ENCODE results near the gene GPRIN1. TPM values are rescaled to one million over a fixed set of nuclear protein-coding genes. Genes with fewer than 3 reads are reported as not detected.
"Not testable (repeated sequence)": the region's sequence is repeated elsewhere in the genome, so short reads cannot be mapped to it uniquely, and the experiment has no call there.

Gene GPRIN1
- total RNA-seq, 4 donors from 2014 or later, result 1.6 to 9.7 (median 3.6) TPM

- TF ChIP-seq POLR2AphosphoS5 (IDR thresholded peaks at IDR 0.05) (no peak), POLR2A (IDR thresholded peaks at IDR 0.05) (no peak), EP300 (IDR thresholded peaks at IDR 0.05; ENCODE audit: low read depth) (no peak)
- TF ChIP-seq, protein P1, sequence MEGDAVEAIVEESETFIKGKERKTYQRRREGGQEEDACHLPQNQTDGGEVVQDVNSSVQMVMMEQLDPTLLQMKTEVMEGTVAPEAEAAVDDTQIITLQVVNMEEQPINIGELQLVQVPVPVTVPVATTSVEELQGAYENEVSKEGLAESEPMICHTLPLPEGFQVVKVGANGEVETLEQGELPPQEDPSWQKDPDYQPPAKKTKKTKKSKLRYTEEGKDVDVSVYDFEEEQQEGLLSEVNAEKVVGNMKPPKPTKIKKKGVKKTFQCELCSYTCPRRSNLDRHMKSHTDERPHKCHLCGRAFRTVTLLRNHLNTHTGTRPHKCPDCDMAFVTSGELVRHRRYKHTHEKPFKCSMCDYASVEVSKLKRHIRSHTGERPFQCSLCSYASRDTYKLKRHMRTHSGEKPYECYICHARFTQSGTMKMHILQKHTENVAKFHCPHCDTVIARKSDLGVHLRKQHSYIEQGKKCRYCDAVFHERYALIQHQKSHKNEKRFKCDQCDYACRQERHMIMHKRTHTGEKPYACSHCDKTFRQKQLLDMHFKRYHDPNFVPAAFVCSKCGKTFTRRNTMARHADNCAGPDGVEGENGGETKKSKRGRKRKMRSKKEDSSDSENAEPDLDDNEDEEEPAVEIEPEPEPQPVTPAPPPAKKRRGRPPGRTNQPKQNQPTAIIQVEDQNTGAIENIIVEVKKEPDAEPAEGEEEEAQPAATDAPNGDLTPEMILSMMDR (IDR thresholded peaks at IDR 0.05), result no peak
- Histone ChIP-seq H3K4me3 (no peak overlapping the region), H3K4me1 (peaks cover 0 to 13% (median 10%) of the 10 kb centered on the region in 4 donors), H3K27me3 (peaks cover 21% of the 10 kb centered on the region), H3K36me3 (no peaks in the 10 kb centered on the region), H3K27ac (no peak overlapping the region), H3K9me3 (no peaks in the 10 kb centered on the region)
- 90% methylated on average over 3 of the region's 3 CpGs; no CpG with 5 or more reads in 1 of the 2 donors for WGBS, 2 donors (ENCODE audit: low coverage in 1 of 2)
- in situ Hi-C loops (cut with MboI; ENCODE audit: low pct_ligation_motif_present in 1 of 4, low pct_unique_long_range_greater_than_20kb in 1 of 4, low sequenced_read_pairs in 3 of 4), result no loop called here
- no peak for DNase-seq
- intact Hi-C loops (cut with DNase I; ENCODE audit: low total_unique reads), result no loop called here
Measured at GRCh38 chr5:176606875-176607274, 3.1 kb downstream of the GPRIN1 start.

GRCh38 chr5:176606032-176606431, 3.9 kb downstream of the GPRIN1 start:
- Histone ChIP-seq H3K36me3 (no peaks in the 10 kb centered on the region), H3K4me3 (no peak overlapping the region), H3K27ac (no peak overlapping the region), H3K27me3 (peaks cover 16% of the 10 kb centered on the region), H3K9me3 (no peaks in the 10 kb centered on the region), H3K4me1 (peaks cover 0 to 13% (median 10%) of the 10 kb centered on the region in 4 donors)
- DNase-seq, result no peak
- 82% methylated on average over 3 of the region's 3 CpGs; no CpG with 5 or more reads in 1 of the 2 donors for WGBS, 2 donors (ENCODE audit: low coverage in 1 of 2)
- no peak for TF ChIP-seq POLR2AphosphoS5 (IDR thresholded peaks at IDR 0.05)
- TF ChIP-seq, protein P1 (IDR thresholded peaks at IDR 0.05), result no peak
- intact Hi-C loops (cut with DNase I; ENCODE audit: low total_unique reads) (no loop called here), in situ Hi-C loops (cut with MboI; ENCODE audit: low pct_ligation_motif_present in 1 of 4, low pct_unique_long_range_greater_than_20kb in 1 of 4, low sequenced_read_pairs in 3 of 4) (no loop called here)

DNA sequence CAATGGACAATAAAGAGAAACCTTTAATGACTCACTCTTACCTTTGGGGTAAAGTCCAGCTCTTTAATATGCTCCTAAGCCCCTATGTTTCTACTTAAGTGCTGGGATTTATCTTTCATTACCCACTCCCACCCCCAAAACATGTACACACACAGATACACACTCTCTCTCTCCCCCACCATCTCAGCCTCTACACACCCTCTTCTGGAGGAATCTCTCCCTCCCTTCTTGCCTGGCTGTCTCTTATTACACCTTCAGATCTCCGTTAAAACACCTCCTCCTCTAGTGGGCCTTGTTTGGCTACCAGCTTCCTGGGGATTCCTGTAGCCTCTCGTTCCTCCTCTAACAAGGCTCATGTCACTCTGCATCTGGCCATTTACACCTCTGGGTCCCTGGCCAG, 6.9 kb downstream of the GPRIN1 start:
- 23% methylated on average over 2 of the region's 2 CpGs; no CpG with 5 or more reads in 1 of the 2 donors for WGBS, 2 donors (ENCODE audit: low coverage in 1 of 2)
- no peaks in the 10 kb centered on the region for H3K9me3 ChIP-seq
- H3K36me3 ChIP-seq, result no peaks in the 10 kb centered on the region
- DNase-seq, result no peak
- intact Hi-C loops (cut with DNase I; ENCODE audit: low total_unique reads) (no loop called here), in situ Hi-C loops (cut with MboI; ENCODE audit: low pct_ligation_motif_present in 1 of 4, low pct_unique_long_range_greater_than_20kb in 1 of 4, low sequenced_read_pairs in 3 of 4) (no loop called here)
- peaks cover 3% of the 10 kb centered on the region for H3K27me3 ChIP-seq
- no peak overlapping the region for H3K27ac ChIP-seq
- TF ChIP-seq POLR2A (IDR thresholded peaks at IDR 0.05), result no peak
- TF ChIP-seq POLR2AphosphoS5 (IDR thresholded peaks at IDR 0.05), result no peak
- TF ChIP-seq, protein P1 (IDR thresholded peaks at IDR 0.05), result no peak
- no peak for TF ChIP-seq EP300 (IDR thresholded peaks at IDR 0.05; ENCODE audit: low read depth)
- H3K4me1 ChIP-seq, result no peaks in the 10 kb centered on the region
- no peak overlapping the region for H3K4me3 ChIP-seq

DNA sequence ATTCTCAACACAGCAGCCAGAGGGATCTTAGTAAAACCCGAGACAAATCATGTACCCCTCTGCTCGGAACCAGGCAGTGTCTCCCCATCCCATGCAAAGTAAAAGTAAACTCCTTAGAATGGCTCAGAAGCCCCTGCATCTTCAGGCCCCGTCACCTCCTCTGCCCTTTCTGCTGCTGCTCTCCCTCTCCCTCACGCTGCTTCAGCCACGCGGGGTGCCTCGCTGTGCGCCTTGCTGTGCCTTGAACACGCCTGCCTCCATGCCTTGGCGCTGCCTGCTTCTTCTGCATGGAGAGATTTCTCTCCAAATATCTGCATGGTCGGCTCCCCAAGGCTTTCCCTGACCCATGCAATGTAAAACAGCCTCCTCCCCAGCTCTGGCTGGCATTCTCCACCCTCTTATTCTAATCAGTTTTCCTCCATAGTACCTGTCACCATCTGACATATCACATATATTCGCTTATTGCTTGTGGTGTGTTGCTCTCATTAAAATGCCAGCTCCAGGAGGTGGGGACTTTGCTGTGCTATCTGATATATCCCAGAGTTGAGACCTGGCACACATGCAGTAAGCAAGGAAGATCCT, 8.0 kb downstream of the GPRIN1 start:
- in situ Hi-C loops (cut with MboI; ENCODE audit: low pct_ligation_motif_present in 1 of 4, low pct_unique_long_range_greater_than_20kb in 1 of 4, low sequenced_read_pairs in 3 of 4), result no loop called here
- WGBS, 2 donors (ENCODE audit: low coverage in 1 of 2), result 80 to 84% methylated on average over 1 to 12 of the region's 12 CpGs

DNA sequence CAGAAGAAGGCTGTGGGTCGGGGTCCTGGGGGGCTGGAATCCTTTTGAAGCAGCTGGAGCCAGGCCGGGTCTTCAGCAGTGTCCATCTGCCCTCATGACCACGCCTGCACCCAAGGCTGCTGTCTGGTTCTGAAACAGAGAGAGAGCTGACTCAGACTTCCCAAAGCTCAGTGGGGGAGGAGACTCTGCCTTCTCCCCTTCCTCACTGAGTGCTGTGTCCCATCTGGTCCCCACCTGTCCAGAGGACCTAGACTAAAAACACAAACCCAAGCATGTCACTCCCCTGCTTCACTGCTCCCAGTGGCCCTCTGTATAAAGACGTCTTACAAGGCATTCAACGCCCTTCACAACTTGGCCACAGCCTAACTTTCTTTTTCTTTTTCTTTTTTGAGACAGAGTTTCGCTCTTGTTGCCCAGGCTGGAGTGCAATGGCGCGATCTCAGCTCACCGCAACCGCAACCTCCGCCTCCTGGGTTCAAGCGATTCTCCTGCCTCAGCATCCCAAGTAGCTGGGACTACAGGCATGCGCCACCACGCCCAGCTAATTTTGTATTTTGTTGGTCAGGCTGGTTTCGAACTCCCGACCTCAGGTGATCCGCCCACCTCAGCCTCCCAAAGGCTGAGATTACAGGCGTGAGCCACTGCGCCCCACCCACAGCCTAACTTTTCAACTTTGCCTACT, 10.1 kb downstream of the GPRIN1 start:
- H3K9me3 ChIP-seq; H3K27me3 ChIP-seq; H3K4me3 ChIP-seq; H3K36me3 ChIP-seq; intact Hi-C loops (cut with DNase I; ENCODE audit: low total_unique reads); DNase-seq; H3K27ac ChIP-seq: not testable (repeated sequence)
- WGBS, 2 donors (ENCODE audit: low coverage in 1 of 2), result 86 to 93% methylated on average over 5 to 19 of the region's 19 CpGs
- peaks cover 3 to 12% (median 8%) of the 10 kb centered on the region in 4 donors for H3K4me1 ChIP-seq
- in situ Hi-C loops (cut with MboI; ENCODE audit: low pct_ligation_motif_present in 1 of 4, low pct_unique_long_range_greater_than_20kb in 1 of 4, low sequenced_read_pairs in 3 of 4), result loop anchor here in 1 of 4 donors (25.0 kb wide), 1 partner anchor 188 kb away; the partner anchor contains the start of gene CLTB

More for the DNA sequence above, 8.0 kb downstream of the GPRIN1 start:
- no peak overlapping the region for H3K27ac ChIP-seq
- H3K27me3 ChIP-seq, result peaks cover 8% of the 10 kb centered on the region
- H3K9me3 ChIP-seq, result no peaks in the 10 kb centered on the region
- no peak for DNase-seq
- TF ChIP-seq, protein P1 (IDR thresholded peaks at IDR 0.05), result no peak
- TF ChIP-seq POLR2AphosphoS5 (IDR thresholded peaks at IDR 0.05), result no peak
- TF ChIP-seq POLR2A (IDR thresholded peaks at IDR 0.05), result no peak
- TF ChIP-seq EP300 (IDR thresholded peaks at IDR 0.05; ENCODE audit: low read depth), result no peak
- no peaks in the 10 kb centered on the region for H3K36me3 ChIP-seq
- H3K4me1 ChIP-seq, result peaks cover 0 to 5% (median 2%) of the 10 kb centered on the region in 4 donors
- intact Hi-C loops (cut with DNase I; ENCODE audit: low total_unique reads), result no loop called here
- H3K4me3 ChIP-seq, result no peak overlapping the region

Measured in transverse colon (tissue), 4 donors.